Sigmoid colon (tissue), 4 donors: Measurements from ENCODE around the gene CDC42EP3.

Source experiments
- CTCF ChIP-seq, 4 experiments: fragments of 450-650 bp in 3 of 4; fragments of 200-600 bp in 1 of 4; IDR thresholded peaks; one replicate each; pipeline ENCODE4 v1.5.1; 2016 to 2019; ENCODE audit warnings: antibody characterized with exemption in 4 of 4, mild to moderate bottlenecking in 3 of 4, moderate library complexity in 2 of 4
- EP300 ChIP-seq, 4 donors: sonication (generic); formaldehyde crosslinking; IDR thresholded peaks; one replicate each; pipeline ENCODE4 v1.6.1; 2017; ENCODE audit warnings: antibody characterized with exemption in 4 of 4
- POLR2A ChIP-seq, 2 donors: fragments of 450-650 bp; IDR thresholded peaks; one replicate each; pipeline ENCODE4 v1.6.1; 2016; ENCODE audit warnings: antibody characterized with exemption in 2 of 2, mild to moderate bottlenecking in 2 of 2, moderate library complexity in 2 of 2
- POLR2AphosphoS5 ChIP-seq, 4 donors: sonication (generic); formaldehyde crosslinking; IDR thresholded peaks; one replicate each; pipeline ENCODE4 v1.6.1; 2017; ENCODE audit warnings: antibody characterized with exemption in 4 of 4

- TF ChIP-seq CTCF (IDR thresholded peaks at IDR 0.05) (no peak), POLR2A (IDR thresholded peaks at IDR 0.05) (no peak), POLR2AphosphoS5 (IDR thresholded peaks at IDR 0.05) (peak in 3 of 4 donors; percentile 46 to 66 (median 51)), EP300 (IDR thresholded peaks at IDR 0.05) (peak in 1 of 4 donors; percentile 17)
These were observed 60.7 kb downstream of the CDC42EP3 start for GRCh38 chr2:37610638-37611289.
